DLD1 (cell line): Measurements from ENCODE around the gene DAPK3.
"Not testable (repeated sequence)": the region's sequence is repeated elsewhere in the genome, so short reads cannot be mapped to it uniquely, and the experiment has no call there.

Source experiments
- in situ Hi-C: cut with HindIII; loops from 2 replicates; pipeline ENCODE4 v1.10.0; 2017; ENCODE audit warnings: low sequenced_read_pairs

The DAPK3 gene

DNA sequence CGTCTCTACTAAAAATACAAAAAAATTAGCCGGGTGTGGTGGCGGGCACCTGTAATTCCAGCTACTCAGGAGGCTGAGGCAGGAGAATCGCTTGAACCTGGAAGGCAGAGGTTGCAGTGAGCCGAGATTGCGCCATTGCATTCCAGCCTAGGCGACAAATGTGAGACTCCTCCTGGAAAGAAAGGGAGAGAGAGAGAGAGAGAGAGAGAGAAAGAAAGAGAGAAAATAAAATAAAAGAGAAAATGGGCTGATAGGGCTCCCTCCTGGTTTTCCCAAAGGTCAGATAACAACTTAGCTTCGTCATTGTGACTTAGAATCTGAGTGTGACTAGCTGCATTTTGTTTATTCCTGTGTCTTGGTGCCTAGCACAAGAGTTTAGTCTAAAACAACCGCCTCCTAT lies 34.5 kb upstream of the DAPK3 start:
- in situ Hi-C loops, result not testable (repeated sequence)

DNA sequence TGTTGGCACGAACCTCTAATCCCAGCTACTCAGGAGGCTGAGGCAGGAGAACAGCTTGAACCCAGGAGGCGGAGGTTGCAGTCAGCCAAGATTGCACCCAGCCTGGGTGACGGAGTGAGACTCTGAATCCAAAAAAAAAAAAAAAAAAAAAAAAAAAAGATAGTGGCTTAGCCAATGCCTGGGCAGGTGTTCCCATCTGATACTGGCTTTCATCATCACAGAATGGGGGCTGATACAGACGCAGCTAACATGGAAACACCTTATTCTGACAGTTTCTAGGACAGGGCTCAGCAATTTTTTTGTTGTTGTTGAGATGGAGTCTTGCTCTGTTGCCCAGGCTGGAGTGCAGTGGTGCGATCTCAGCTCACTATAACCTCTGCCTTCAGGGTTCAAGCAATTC lies 29.9 kb upstream of the DAPK3 start:
- in situ Hi-C loops, result not testable (repeated sequence)

DNA sequence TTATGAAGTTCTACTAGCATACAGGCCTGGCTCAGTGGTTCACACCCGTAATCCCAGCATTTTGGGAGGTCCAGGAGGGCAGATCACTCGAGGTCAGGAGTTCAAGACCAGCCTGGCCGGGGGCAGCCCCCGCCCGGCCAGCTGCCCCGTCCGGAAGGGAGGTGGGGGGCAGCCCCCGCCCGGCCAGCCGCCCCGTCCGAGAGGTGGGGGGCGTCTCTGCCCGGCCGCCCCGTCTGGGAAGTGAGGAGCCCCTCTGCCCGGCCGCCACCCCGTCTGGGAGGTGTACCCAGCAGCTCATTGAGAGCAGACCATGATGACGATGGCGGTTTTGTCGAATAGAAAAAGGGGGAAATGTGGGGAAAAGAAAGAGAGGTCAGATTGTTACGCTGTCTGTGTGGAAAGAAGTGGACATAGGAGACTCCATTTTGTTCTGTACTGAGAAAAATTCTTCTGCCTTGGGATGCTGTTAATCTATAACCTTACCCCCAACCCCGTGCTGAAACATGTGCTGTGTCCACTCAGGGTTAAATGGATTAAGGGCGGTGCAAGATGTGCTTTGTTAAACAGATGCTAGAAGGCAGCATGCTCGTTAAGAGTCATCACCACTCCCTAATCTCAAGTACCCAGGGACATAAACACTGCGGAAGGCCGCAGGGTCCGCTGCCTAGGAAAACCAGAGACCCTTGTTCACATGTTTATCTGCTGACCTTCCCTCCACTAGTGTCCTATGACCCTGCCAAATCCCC lies 27.9 kb upstream of the DAPK3 start:
- in situ Hi-C loops, result loop anchor here (25.0 kb wide), 1 partner anchor 213 kb away; no protein-coding TSS in a partner anchor

DNA sequence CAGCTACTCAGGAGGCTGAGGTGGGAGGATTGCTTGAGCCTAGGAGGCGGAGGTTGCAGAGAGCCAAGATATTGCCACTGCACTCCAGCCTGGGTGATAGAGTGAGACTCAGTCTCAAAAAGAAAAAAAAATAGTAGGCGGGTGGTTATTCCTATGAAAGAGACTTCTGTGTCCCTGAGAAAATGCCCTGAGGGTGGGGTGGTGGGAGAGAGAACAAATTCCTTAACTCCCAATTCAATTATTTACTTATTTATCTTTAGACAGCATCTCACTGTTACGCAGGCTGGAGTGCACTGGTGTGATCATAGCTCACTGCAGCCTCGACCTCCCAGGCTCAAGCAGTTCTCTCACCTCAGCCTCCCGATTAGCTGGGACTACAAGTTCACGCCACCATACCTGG lies 24.7 kb upstream of the DAPK3 start:
- in situ Hi-C loops, result loop anchor here (25.0 kb wide), 1 partner anchor 217 kb away; no protein-coding TSS in a partner anchor

DNA sequence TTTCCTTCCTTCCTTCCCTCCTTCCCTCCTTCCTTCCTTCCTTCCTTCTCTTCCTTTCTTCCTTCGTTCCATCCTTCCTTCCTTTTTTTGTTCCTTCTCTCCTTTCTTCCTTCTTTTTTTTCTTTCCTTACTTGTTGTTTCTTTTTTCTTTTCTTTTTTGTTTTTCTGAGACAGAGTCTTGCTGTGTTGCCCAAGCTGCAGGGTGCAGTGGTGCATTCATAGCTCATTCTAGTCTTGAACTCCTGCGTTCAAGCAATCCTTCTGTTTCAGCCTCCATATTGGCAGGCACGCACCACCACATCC lies 19.9 kb upstream of the DAPK3 start:
- in situ Hi-C loops, result loop anchor here (25.0 kb wide), 1 partner anchor 222 kb away; no protein-coding TSS in a partner anchor

DNA sequence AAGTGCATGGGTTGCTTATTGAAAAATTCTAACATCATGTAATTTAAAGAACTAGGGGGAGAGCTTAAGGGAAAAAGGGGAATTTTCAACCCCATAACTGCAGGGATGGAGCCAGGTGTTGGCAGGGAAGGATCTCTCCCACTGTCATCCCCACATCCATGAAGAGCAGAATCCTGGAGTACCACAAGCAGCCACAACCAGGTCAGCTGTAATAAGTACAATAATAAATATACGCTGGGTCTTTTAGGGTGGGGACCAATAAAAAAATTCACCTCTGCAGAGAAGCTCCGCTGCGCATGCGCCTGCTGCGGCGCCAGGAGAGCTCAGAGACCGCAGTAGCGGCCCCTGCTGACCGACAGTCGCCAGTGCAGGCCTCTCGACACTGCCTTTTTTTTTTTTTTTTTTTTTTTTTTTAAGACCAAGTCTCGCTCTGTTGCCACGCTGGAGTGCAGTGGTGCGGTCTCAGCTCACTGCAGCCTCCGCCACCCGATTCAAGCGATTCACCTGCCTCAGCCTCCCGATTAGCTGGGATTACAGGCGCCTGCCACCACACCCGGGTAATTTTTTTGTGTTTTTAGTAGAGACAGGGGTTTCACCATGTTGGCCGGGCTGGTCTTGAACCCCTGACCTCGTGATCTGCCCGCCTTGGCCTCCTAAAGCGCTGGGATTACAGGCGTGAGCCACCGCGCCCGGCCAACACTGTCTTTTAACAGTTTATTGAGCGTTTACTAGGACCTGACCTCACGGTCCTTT lies 16.9 kb upstream of the DAPK3 start:
- in situ Hi-C loops, result loop anchor here (25.0 kb wide), 1 partner anchor 225 kb away; no protein-coding TSS in a partner anchor

DNA sequence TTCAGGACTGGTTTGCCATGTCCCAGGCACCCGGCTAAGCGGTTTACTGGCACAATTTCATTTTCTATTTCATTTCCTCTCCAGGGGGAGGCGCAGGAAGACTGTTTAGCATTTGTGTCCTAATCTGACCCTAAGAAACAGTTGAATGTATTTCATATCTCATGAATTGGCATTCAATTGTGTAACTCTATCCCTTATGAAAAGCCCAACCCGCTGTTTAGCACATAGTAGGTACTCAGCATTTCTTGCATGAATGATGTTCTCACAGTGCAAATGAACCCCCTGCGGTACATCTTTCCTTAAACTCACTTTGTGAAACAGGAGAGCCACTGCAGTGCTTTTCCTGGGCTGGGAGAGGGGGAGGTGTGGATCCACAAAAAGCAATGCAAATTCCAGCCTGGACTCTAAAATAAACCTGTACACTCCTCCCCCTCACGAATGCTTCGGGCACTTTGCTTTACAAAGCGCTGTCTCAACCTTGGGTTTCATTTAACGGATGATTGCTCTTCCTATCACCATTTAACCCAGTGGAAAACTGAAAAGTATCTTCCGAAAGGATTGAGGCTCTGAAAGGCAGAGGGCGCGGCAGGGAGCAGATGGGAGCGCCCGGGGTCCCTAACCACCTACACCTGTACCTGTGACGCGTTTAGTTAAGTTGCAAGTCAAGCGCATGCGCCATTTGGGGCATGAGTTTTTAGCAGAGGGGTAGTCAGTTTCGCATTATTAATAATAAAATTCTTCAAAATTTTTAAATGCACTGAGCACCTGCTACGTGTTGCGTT lies 15.6 kb upstream of the DAPK3 start:
- in situ Hi-C loops, result loop anchor here (25.0 kb wide), 1 partner anchor 226 kb away; no protein-coding TSS in a partner anchor

DNA sequence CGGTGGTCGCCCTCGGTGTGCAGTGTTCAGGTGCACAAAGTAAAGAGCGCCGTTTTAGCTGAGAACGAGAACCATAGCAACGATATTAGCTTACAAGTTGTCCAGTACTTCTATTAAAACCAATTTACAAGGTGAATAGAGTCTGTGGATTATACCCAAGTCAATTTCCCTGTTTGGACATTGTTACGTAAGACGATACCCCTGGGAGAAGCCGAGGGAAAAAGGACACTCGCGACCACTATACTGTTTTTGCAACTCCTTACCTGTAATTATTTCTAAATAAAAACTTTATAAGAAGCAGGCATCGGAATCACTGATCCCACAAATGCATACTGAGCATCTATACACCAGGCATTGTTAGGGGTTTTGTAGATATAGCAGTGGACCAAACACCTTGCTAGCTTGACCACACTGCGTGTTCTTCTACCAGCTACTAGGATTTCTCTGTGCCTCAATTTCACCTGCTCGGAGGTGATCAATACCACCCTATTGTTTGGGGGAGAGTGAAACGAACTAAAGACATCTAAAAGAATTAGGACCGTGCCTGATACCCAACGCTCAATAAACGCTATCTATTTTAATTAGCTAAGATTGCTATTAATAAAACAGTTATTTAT lies 14.9 kb upstream of the DAPK3 start:
- in situ Hi-C loops, result loop anchor here (25.0 kb wide), 1 partner anchor 227 kb away; no protein-coding TSS in a partner anchor

DNA sequence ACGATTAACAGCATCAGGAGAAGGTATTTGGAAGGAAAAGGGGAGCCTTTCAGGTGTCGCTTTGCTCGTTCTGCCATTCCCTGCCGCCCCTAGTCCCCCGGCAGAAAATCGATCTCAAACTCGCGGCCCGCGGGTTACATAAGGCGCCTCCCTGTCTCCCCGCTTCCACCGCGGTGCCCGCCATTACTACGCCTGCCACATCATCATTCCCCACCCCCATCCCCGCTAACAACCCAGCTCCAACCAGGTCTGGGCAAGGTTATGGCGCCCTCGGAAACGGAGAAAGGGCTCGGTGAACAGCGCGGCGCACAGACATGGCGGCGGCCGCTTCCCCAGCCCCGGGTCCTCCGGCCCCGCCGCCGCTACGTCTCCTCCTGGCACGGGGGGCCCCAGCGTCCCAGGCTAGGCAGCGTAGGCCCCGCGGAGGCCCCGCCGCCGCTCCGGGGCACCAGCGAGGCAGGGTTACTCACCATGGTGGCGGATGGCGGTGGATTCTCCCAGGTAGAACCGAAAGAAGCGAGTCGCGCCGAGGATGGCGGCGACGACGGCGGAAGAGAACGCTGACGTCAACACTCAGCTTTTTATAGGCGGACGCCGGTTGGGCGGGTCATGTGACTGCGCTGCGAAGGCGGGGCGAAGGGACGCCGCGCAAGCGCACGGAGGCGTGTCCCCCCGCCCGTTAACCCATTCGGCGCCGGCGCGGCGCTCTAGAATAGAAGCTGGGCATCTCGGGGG lies 14.2 kb upstream of the DAPK3 start, which contains the start of gene EEF2:
EEF2 (minus strand) TSS at position 556 of the 735 bp plus-strand sequence; CDS start at position 473, 83 bp downstream.
- in situ Hi-C loops, result loop anchor here (25.0 kb wide), 1 partner anchor 227 kb away; no protein-coding TSS in a partner anchor

DNA sequence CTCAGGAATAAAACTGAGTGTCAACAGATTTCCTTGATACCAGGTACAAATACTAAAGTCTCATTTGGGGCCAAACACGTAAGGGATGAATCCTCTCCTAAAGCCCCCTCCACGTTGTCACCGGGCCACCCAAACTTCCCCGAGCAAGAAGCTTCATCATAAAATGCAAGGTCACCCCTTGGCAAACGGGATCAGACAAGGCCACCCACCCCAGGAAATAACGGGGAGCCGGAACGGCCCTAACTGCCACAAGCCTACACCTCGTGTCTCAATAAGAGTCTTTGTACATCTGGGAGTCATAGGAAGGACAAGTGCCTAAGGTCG lies 13.6 kb upstream of the DAPK3 start:
- in situ Hi-C loops, result loop anchor here (25.0 kb wide), 1 partner anchor 228 kb away; no protein-coding TSS in a partner anchor

DNA sequence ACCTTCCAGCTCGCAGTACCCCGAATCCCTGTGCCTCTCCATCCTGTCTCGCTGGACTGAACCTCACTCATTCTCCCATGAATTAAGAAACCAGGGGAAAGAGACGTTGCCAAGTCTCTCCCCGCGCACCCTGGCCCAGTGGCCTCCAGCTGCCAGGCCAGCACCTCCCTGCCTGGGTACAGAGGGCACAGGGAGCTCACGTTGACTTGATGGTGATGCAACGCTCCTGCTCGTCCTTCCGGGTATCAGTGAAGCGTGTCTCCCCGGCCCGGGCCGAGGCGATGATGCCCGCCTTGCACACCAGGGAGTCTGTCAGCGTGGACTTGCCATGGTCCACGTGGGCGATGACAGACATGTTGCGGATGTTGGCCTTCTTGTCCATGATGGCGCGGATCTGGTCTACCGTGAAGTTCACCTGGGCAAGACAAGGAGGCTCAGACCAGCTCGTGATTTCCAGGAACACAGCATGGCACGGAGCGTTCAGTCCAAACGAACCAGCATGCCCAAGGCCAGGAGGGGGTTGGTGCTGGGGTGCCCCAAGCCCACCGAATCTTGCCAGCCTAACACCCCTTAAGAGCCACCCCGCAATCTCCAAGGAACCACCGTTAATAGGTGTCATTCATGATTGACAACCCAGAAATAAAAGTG lies 13.2 kb upstream of the DAPK3 start:
- in situ Hi-C loops, result loop anchor here (25.0 kb wide), 1 partner anchor 228 kb away; no protein-coding TSS in a partner anchor

DNA sequence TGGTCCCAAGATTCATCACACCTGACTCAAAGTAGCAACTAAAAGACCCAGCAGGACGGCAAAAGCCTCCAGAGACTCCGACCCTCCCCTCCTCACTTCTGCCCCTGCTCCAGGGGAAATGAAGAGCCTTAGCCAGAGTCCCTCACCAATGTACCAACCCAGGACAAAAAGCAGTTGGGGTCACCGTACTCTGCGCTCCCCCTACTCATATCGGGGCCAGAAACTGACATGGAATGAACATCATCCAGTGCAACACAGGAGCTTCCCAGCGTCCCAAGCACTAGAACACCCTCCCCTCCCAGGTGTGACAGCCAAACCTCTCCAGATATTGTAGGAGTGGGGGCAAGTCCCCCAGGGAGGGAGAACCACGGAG lies 12.6 kb upstream of the DAPK3 start:
- in situ Hi-C loops, result loop anchor here (25.0 kb wide), 1 partner anchor 229 kb away; no protein-coding TSS in a partner anchor

DNA sequence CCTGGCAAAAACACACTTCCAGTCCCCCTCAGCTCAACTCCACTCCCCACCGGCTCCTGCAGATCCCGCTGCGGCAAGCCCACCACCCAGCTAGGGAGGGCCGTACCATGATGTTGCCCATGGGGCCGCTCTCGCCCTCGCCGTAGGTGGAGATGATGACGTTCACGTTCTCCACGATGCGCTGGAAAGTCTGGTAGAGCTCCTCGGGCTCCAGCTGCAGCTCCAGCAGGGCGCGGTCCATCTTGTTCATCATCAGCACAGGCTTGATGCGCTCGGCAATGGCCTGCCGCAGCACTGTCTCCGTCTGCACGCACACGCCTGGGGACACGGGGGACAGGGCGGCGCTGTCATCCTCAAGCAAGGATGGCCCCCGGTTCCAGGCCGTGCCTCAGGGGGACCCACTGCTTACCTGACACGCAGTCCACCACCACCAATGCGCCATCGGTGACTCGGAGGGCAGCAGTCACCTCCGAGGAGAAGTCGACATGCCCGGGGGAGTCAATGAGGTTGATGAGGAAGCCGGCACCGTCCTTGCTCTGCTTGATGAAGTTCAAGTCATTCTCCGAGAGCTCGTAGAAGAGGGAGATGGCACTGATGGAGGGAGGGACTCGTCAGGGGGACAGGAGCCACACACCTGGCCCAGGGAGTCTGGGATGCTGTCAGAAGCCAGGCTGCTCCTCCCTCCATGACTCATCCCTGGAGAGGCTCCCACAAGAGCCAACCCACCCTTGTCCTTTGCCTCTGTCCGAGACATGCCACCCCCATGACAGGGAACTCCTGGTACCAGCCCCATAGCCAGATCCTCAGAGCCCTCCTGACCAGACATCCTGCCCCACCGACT lies 12.0 kb upstream of the DAPK3 start:
- in situ Hi-C loops, result loop anchor here (25.0 kb wide), 1 partner anchor 229 kb away; no protein-coding TSS in a partner anchor

DNA sequence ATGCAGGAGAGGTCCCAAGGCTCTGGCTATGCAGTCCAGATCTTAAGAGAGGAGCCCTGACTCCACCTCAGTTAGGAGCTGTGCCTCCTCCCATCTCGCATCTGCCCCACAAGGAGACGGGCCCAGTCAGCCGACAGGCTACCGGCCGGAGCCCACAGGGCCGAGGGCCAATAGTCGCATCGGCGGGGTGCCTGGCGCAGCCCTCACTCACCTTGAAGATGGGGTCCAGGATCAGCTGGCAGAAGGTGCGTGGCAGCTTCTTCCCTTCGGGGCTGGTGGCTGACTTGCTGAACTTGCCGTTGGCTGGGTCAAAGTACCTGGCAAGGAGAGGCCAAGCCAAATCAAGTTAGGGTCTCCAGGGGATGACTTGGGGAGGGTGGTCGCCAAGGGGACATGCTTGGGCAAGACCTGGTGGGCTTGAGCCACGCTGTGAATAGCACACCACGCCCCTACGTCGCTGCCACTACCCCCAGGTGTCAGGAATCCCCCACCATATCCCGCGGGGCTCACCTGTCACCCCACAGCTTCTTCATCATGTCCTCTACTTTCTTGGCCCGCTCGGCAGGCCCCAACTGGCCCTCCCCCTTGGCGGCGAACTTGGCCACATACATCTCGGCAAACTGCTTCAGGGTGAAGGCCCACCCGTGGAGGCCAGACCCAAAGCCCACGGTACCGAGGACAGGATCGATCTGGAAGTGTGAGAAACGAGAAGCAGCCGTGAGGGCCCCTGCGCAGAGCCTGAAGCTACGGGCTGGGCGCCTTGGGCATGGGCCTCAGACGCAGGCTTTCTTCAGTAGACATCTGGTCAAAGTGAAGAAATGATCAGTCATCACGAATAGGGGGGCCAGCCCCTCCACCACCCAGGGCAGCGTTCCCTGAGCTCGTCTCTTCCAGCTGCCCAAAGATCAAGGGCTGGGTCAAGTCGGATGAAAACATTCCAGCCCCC lies 11.1 kb upstream of the DAPK3 start:
- in situ Hi-C loops, result loop anchor here (25.0 kb wide), 1 partner anchor 230 kb away; no protein-coding TSS in a partner anchor

DNA sequence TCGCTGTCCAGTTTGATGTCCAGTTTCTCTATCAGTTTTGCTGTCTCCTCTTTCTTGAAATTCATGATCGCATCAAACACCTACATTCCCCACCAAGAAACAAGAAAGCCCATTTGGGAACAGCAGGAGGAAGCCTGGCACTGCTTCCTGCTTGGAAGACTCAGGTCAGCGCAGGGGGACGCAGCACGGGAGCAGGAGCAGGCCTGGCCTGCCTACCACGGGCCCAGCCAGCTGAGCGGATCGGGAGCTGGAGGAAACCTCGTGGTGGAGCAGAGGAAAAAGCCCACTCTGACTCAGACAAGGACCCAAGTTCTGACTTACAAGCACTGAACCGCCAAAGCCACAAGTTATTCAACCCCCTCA lies 10.5 kb upstream of the DAPK3 start:
- in situ Hi-C loops, result loop anchor here (25.0 kb wide), 1 partner anchor 231 kb away; no protein-coding TSS in a partner anchor

DNA sequence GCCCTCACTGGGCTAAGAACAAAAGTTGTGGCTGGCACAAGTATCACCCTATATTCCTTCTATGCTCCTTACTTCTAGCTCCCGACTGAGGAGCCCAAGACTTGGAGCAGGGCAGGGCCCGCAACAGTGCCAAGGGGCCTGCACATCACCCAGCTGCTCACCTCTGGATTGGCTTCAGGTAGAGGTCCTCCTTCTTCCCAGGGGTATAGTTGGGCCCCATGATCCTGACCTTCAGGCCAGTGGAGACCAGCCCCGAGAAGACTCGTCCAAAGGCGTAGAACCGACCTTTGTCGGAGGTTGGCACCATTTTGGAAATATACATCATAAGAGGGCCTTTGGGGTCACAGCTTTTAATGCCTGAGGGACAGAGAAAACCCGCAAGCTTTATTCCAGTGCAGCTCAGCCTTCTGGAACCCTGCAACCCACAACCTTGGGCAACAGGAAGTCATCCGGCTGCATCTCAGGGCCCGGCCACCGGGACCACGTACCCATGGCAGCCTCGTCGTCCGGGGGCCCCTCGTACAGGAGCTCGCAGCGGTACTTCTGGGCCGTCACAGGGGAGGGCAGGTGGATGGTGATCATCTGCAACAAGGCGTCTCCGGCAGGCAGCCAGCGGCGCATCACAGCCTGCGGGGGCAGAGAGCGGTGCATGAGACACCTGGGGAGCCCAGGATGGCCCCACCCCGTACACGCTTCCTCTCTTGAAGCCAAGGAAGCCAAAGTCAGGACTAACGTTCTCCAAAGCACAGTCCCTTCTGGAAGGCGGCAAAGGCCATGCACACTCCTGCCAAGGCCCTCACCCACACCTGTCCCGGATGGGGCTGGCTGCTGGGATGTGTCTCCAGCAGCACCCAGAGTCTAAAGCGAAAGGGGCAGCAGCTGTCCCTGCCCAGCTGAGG lies 9.7 kb upstream of the DAPK3 start:
- in situ Hi-C loops, result loop anchor here (25.0 kb wide), 1 partner anchor 232 kb away; no protein-coding TSS in a partner anchor
